ENCODE measurements around the gene TCF4.

Gene TCF4

GRCh38 chr18:55405475-55405874, 182.5 kb downstream of the TCF4 start:
- DNase-seq = no peak

DNA sequence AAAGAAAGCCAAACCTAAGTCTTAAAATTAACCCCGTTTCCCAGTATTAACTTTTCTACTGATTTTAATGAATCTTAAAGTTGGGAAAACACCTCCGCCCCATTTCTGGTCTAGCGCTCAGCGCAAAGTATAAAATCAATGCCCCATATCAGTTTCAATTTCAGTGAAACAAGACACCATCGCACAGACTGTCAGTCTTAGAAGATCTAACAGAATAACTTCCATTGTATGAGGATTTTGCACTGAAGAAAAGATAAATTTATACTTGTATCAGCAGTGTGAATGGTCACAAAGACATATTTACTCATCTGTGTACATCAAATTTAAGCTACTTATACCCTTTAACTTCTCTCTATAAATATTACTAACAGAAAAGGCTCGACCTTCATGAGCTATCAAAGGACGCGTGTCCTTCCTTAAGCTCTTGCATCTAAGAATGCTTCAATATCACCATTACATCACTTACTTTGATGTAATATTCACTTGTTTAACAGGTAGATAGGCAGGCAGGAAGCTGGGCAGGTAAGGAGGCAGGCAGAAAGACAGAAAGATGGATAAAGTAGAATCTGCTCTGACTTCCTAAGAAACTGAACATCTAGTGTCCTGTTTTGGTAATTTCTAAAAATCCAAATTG, 183.0 kb downstream of the TCF4 start:
- no peak for DNase-seq

DNA sequence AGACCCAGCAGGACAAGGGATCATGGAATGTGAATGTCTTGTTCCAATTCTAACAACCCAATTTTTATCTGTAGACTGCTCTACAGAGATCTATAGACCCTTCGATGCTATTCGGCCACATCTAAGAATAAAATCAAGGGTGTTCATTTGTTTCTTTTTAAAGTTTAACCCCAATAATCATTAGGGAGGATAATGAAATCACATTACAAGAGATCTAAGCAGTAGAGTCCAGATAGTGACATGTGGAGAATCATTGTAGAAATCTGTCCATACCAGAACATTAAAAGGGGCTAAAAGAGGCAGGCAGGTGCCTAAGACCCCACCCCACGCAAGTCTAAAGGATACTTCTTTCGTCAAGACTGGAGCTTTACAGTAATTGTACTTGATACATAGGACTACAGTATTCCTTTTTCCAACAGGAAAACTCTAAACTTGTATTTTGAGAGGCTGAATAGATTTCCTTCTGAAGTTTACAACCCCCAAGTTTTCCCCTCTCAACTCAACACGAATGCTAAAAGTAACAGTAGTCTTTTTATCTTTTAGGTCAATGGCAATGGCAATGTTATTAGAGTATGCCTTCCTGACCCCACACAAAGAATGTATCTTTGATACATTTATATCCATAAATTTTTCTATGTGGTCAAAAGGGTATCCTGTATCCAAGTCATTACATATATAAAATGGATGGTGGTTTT, 183.7 kb downstream of the TCF4 start:
- DNase-seq = no peak

GRCh38 chr18:55403421-55403949, 184.5 kb downstream of the TCF4 start:
- no peak for DNase-seq

DNA sequence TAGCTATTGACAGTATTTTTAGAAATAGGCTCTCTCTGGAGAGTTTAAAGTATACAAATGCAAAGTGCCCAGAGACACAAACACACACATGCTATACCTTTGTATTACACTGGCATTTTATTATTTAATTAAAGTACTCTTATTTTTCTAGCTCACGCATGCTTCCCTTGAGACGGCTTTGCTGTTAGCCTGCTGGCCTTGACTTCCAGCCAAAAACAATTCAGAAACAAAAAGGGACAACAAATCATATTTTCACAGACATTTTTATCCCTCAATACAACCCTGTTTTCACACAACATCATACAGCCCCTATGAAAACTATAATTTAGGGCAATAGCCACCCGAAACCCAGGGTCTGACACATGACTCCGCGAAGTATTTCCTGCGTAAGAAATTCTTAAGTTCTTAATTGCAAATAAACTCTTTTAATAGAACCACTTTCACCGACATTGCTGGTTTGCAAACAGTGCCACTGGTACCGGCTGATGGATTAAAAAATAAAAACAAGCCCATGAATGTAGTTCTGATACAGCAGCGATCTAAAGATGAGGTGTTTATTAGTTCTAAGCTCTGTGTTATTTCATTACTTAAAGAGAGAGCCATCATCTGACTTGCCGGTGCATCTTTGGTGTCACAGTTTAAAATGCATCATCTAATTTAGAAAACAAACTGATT, 185.1 kb downstream of the TCF4 start:
- DNase-seq = no peak

DNA sequence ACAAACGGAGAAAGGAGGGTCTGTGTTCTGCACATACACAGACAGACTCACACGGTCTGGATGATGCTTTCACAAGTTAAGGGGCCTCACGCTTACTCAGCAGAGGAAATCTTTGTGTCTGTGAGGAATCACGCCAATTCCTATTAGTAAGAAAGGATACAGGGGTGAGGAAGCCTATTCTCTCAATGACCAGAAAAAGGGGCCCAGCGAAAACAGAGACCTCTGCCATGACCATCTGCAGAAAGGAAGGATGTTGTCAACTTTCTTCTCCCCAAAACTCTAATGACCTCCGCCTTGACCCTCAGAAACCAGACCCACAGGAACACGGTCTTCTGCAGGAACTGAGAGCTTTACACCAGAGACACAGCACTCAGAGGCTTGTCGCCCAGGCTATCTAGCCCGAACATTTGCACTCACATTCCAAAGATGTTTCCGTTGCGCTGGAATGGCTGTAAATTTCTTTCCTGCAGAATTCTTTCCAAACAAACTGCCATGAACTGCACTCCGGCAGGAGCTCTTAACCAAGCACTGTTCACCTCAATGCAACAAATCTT, 186.3 kb downstream of the TCF4 start:
- DNase-seq = no peak

- DNase-seq = no peak
Measured at GRCh38 chr18:55400590-55401541, 187.1 kb downstream of the TCF4 start.

DNA sequence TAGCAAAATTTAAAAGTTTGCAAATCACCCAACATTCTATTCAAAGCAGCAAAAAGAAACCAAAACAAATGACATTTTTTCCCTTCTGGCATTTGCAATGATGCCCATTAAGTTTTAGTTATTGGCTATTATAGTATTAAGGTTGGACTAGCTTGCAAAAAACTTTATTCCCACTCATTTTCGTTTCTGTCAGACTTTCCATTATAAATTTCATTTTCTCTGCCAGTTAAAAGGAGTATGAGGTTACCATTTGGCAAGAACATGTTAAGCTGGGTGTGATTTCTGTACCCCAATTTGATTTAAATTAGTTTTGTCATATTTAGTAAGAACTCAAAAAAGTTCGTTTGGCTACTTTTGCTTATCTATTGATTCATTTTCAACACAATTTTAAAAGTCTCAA, 187.9 kb downstream of the TCF4 start:
- DNase-seq = no peak

DNA sequence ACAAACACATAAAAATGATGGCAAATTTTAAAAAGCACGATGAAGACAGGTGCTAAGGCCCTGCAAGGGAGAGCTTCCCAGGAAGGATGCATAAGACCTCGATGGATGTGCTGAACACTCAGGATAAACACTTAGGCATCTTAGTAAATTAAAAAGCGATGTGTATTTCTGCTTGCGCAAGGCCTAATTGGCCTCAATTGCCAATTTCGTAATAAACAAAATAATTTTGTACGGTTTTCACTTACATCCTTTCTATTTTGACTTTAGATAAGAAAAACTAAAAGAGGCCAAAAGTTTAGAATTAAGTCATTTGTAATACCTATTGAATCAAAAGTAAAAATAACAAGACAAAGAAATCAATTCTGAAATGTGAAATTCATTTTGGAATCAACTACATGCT, 189.1 kb downstream of the TCF4 start:
- DNase-seq = no peak

DNA sequence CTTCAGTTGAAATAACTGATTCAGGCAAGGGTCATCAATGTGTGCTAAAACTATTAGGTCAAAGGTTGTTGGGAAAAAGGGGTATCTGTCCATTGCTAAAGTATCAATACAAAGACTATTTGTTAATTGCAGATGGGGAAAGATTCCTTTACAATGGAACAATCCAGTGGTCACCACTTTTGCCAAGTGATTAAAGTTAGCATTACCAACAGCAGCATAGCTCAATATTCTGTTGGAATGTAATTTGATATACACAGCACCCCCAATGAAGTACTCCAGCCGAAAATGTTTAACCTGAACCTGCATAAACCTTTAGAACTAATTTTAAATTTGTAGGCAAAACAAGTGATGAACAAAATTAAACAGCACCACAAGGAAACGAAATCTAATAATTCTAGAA, 191.0 kb downstream of the TCF4 start:
- DNase-seq = no peak

- no peak for DNase-seq
Measured at GRCh38 chr18:55396267-55396905, 191.6 kb downstream of the TCF4 start.

GRCh38 chr18:55395799-55396198, 192.2 kb downstream of the TCF4 start:
- no peak for DNase-seq

DNA sequence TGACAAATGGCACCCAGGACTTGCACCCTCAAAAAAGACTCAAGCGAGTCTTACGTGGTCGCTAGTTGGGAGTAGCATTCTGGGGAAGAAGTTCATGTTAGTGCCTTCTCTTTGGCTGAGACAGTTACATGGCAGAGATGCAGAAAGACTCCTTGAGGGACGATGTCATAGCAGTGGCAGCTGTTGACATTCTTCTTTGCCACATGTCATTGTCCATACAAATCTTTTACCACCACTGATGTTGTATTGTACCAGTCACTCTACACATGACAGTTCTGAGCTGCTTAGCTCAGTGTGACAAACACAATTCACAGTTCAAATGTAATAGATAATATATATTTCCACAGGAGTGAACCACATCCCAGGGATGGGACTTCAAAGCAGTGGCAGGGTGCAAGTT, 197.1 kb downstream of the TCF4 start:
- no peak for DNase-seq

DNA sequence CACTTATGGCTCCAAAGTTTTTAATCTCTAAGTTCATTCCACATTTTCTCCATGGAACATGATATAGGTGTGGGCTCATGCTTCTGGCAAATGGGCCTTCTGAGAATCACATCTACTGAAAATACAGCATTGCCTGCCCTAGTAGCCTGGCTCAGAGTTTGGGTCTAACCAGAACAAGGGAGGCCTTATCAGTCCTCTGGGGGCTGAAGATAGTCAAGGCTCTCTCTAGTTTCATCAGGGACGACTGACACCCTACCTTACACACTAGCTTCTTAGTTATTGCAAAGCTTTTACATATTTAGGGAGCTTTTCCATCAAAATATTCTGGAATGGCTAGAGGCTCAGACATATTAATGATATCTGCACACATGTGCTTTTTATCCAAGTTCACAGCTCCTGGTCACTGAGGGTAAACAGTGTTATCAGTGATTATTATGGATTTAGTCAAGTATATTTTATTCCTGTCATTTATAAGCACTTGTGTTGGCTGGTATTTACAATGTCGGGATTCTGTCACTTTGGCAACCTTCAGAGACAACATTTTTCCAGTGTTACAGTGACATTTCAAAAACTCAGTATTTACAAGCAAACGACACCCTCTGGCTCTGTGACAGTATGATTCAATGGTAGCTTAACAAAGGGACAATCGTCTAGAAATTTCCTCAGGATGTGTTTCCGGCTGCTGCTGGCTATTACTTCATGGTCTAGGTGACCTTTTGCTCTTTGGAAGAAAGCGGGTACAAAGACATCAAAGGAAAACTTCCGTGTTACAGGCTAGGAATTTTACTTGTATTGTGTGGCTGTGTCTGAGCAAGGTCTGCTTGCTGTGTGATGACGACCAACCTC, 200.6 kb downstream of the TCF4 start:
- DNase-seq = no peak

DNA sequence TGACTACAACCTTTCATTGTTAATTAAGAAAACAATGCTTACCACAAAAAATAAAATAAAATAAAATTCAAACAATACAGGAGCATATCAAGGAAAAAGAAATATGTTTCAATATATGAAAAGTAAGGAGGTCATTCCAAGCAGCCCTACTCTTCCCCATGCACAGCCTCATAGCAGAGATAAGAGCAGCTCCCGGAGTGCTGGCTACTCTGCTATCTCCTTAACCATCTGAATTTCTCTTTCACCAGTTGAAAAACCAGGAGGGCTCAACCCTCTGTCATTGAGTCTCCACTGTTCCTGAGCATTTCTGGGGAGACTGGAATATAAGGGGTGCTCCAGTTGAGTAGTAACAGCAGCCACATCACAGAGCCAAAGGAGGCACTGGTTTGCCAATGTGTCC, 201.4 kb downstream of the TCF4 start:
- no peak for DNase-seq

GRCh38 chr18:55385770-55386169, 202.2 kb downstream of the TCF4 start:
- DNase-seq = no peak

DNA sequence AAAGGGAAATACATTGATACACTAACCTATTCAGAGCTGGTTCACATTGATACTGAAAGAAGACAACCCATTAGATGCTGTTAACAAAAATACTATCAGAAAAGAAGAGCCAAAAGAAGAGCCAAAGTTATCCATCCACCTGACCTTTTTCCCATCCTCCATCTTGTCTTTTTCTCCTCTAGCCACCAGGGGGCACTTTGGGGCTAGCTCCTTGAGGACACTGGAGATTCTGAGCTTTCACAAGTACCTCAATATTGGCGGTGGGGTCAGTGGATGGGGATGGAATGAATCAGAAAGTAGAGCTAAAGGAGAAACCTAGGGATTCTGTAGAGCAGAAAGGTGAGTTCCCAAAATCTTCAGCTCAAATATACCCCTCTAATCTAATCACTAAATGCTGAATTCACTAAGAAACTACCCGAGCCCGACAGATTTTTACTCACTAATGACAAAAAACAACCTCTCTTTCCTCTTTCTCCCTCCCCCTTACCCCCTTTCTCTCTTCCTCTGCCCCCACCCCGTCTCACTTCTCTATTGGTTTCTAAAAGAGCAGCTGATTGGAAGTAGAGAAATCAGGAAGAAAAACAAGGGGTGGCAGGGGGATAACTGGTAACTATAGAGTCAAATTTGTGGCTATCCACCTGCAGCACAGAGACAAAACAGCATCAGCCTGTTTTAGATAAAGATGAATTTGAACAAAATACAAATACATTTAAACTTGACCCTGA, 203.3 kb downstream of the TCF4 start:
- no peak for DNase-seq

DNA sequence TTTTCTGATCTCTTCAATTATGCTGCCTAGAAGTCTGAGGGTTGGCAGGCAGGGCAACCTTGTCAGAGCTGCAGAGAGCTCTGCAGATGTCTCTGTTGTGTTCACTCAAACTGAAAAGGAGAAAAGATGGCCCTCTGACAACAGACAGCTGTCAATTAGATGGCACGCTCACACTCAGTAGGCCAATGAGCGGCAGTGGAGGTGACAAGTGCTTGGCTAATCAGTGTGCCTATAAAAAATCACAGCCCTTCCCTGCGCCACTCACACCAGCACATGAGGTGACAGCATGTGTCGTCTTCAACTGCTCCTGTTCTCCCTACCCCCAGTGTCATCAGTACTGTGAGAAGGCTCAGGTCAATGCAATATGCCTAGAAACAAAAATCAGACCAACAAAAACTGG, 203.9 kb downstream of the TCF4 start:
- no peak for DNase-seq

GRCh38 chr18:55382277-55382805, 205.7 kb downstream of the TCF4 start:
- DNase-seq = no peak

DNA sequence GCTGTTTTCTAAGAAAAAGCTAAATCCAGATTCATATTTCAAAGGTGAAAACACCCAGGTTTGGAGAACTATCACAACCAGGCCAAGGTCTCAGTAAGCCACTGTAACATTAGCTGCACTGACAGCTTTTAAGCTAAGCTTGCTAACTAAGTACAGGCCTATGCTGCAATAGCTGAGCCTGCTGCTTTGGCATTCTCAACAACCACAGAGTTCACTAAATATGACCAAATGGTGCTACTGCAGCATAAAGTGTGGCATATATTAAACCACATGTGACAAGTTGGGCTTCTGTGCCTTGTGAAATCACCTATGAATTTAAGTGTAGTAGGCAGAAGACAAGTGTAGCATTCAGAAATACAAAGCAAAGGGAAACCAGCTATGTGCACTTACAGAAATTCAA, 206.7 kb downstream of the TCF4 start:
- no peak for DNase-seq

Data from effector CD8-positive, alpha-beta T cell (primary cell).